Natural killer cell (primary cell): ENCODE data around the gene TMEM273. TPM values are rescaled to one million over a fixed set of nuclear protein-coding genes. Genes with fewer than 3 reads are reported as not detected.

Experiments used
- ATAC-seq, 3 donors: fragments of 150-1000 bp in 2 of 3; fragments of 200-7000 bp in 1 of 3; cut with Tn5 transposase; 1 replicate in 1 of 3; 2 replicates in 2 of 3; pipeline ENCODE4 v1.10.0; 2021; ENCODE audit warnings: mild to moderate bottlenecking in 2 of 3, moderate library complexity in 2 of 3
- DNase-seq, 2 donors: peaks; one replicate each; pipeline versions ENCODE4 v3.0.0 to v3.0.0-alpha.2; 2013 to 2021; ENCODE audit warnings: mixed read lengths in 1 of 2
- H3K27ac ChIP-seq: one replicate; pipeline ENCODE4 v1.5.1; 2013; ENCODE audit warnings: mild to moderate bottlenecking, low read length
- H3K27me3 ChIP-seq: one replicate; pipeline ENCODE4 v1.6.1; 2013; ENCODE audit warnings: low read length; ENCODE audit not compliant: control insufficient read depth, insufficient read depth
- H3K36me3 ChIP-seq: one replicate; pipeline ENCODE4 v1.6.1; 2013; ENCODE audit warnings: low read length; ENCODE audit not compliant: control insufficient read depth, insufficient read depth
- H3K4me1 ChIP-seq: one replicate; pipeline ENCODE4 v1.6.1; 2013; ENCODE audit warnings: low read length; ENCODE audit not compliant: control insufficient read depth, insufficient read depth
- H3K4me3 ChIP-seq: one replicate; pipeline ENCODE4 v1.5.1; 2013; ENCODE audit warnings: low read length
- H3K9me3 ChIP-seq: one replicate; pipeline ENCODE4 v1.6.1; 2013; ENCODE audit warnings: low read length; ENCODE audit not compliant: control insufficient read depth, insufficient read depth
- H3K27ac Mint-ChIP-seq, 2 donors: one replicate each; pipeline ENCODE4 v1.8.0; 2022; ENCODE audit warnings: mild to moderate bottlenecking in 2 of 2, mixed read lengths in 2 of 2, moderate library complexity in 1 of 2
- H3K27me3 Mint-ChIP-seq, 2 donors: one replicate each; pipeline ENCODE4 v1.8.0; 2022; ENCODE audit warnings: low read depth in 2 of 2, mixed read lengths in 2 of 2
- H3K36me3 Mint-ChIP-seq: one replicate; pipeline ENCODE4 v1.8.0; 2022; ENCODE audit warnings: mixed read lengths
- H3K4me1 Mint-ChIP-seq, 2 donors: one replicate each; pipeline ENCODE4 v1.8.0; 2022; ENCODE audit warnings: mixed read lengths in 2 of 2
- H3K4me3 Mint-ChIP-seq: one replicate; pipeline ENCODE4 v1.8.0; 2022; ENCODE audit warnings: mild to moderate bottlenecking, moderate library complexity, mixed read lengths
- H3K9me3 Mint-ChIP-seq, 2 donors: one replicate each; pipeline ENCODE4 v1.8.0; 2022; ENCODE audit warnings: mixed read lengths in 2 of 2
- WGBS: methylation state at CpG from one replicate; pipeline ENCODE4 v1.1.7; 2013; ENCODE audit warnings: missing lambda C conversion rate; ENCODE audit not compliant: insufficient coverage; 5-methylcytosine and 5-hydroxymethylcytosine counted together
- intact Hi-C: fragments of 100-400 bp; cut with micrococcal nuclease; formaldehyde crosslinking; loops from one replicate; pipeline ENCODE4 v1.14.2; 2022
- total RNA-seq, 4 donors: library from RNA; stranded (reverse); fragments of 120-200 nt in 1 of 4; gene quantifications; one replicate each; pipeline versions ENCODE4 v1.2.3 to v1.2.4, GENCODE V29; 2013 to 2022
- TF ChIP-seq, protein P1 (sequence below): fragments of 200-600 bp; IDR thresholded peaks from one replicate; pipeline ENCODE4 v1.8.0; 2022; ENCODE audit warnings: antibody characterized with exemption

TMEM273 gene
- total RNA-seq, 3 donors from 2014 or later (not counting 1 experiment from before 2014, with no cell fraction given): 11.6 to 46.3 (median 29.4) TPM

DNA sequence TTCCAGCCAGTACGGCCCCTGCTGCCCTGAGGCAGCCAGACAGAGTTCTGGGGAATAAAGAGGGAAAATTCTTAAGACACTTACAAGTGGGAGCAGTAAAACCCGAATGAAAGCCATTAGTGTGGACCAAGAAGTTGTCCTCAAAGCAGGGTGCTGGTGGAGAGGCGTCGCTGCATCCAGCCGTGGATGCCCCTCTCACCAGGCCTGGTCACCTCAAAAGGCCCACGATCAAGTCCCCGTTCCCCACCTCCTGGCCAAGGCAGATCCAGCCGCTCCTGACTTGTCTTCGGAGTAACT lies 73.5 kb downstream of the TMEM273 start:
- intact Hi-C loops: no loop called here
- no peak for DNase-seq

DNA sequence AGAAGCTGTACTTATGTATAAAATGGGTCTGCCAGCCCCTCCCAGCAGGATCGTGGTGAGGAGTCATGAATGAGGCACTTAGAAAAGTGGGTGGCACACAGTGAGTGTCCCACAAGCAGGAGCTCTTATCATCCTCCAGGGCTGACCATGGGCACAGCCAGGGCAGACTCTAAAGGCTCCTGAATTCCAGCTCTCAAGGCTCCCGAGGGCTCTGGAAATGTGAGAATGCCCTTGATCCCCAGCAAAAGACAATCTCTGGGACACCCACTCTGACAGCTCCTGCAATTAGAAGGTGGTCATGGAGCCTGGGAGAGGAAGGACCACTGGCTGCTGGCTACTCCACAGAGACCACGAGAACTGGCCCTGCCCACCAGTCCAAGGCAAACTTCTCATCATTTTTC lies 74.5 kb downstream of the TMEM273 start:
- ATAC-seq (no peak), DNase-seq (no peak)
- peaks cover 13% of the 10 kb centered on the region for H3K4me1 ChIP-seq
- H3K4me1 Mint-ChIP-seq: no peaks in the 10 kb centered on the region
- H3K4me3 ChIP-seq: no peak overlapping the region
- H3K9me3 ChIP-seq: no peaks in the 10 kb centered on the region
- TF ChIP-seq, protein P1, sequence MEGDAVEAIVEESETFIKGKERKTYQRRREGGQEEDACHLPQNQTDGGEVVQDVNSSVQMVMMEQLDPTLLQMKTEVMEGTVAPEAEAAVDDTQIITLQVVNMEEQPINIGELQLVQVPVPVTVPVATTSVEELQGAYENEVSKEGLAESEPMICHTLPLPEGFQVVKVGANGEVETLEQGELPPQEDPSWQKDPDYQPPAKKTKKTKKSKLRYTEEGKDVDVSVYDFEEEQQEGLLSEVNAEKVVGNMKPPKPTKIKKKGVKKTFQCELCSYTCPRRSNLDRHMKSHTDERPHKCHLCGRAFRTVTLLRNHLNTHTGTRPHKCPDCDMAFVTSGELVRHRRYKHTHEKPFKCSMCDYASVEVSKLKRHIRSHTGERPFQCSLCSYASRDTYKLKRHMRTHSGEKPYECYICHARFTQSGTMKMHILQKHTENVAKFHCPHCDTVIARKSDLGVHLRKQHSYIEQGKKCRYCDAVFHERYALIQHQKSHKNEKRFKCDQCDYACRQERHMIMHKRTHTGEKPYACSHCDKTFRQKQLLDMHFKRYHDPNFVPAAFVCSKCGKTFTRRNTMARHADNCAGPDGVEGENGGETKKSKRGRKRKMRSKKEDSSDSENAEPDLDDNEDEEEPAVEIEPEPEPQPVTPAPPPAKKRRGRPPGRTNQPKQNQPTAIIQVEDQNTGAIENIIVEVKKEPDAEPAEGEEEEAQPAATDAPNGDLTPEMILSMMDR: no peak
- intact Hi-C loops: no loop called here
- no peaks in the 10 kb centered on the region for H3K36me3 ChIP-seq
- H3K9me3 Mint-ChIP-seq: no peaks in the 10 kb centered on the region
- H3K27ac ChIP-seq: no peak overlapping the region
- H3K36me3 Mint-ChIP-seq: no peaks in the 10 kb centered on the region
- no peak overlapping the region for H3K27ac Mint-ChIP-seq
- peaks cover 11 to 12% of the 10 kb centered on the region in 2 donors for H3K27me3 Mint-ChIP-seq
- H3K4me3 Mint-ChIP-seq: no peak overlapping the region
- peaks cover 10% of the 10 kb centered on the region for H3K27me3 ChIP-seq
- WGBS: 84% methylated on average over 3 of the region's 3 CpGs

More for the DNA sequence above, 73.5 kb downstream of the TMEM273 start:
- no peak overlapping the region for H3K27ac ChIP-seq
- Mint-ChIP-seq H3K4me1 (no peaks in the 10 kb centered on the region), H3K27me3 (peaks cover 11 to 12% of the 10 kb centered on the region in 2 donors), H3K27ac (no peak overlapping the region), H3K36me3 (no peaks in the 10 kb centered on the region), H3K9me3 (no peaks in the 10 kb centered on the region), H3K4me3 (peak overlapping the region; percentile 81)
- no peak for ATAC-seq
- no peaks in the 10 kb centered on the region for H3K9me3 ChIP-seq
- TF ChIP-seq, protein P1: no peak
- H3K4me3 ChIP-seq: no peak overlapping the region
- WGBS: 69% methylated on average over 9 of the region's 9 CpGs
- peaks cover 13% of the 10 kb centered on the region for H3K4me1 ChIP-seq
- no peaks in the 10 kb centered on the region for H3K36me3 ChIP-seq
- peaks cover 10% of the 10 kb centered on the region for H3K27me3 ChIP-seq

DNA sequence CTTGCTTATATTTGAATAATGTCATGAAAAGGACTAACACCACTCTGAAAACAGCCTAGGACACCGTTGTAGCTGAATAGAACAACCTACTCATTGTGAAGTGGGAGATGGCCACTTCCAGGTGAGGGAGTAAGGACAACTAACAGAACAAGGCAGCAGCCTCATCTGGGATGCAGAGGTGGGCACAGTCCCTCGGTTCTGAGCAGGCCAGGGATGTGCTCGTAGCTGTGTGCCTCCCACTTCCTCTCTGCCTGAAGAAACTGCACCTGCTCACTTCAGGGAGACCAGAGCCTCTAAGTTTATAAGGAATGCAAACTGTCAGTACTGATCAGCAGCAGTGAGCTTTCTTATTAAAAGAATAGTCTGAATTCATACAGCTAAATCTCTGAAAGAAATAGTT lies 75.3 kb downstream of the TMEM273 start:
- no peaks in the 10 kb centered on the region for H3K36me3 ChIP-seq
- 61% methylated on average over 3 of the region's 3 CpGs for WGBS

DNA sequence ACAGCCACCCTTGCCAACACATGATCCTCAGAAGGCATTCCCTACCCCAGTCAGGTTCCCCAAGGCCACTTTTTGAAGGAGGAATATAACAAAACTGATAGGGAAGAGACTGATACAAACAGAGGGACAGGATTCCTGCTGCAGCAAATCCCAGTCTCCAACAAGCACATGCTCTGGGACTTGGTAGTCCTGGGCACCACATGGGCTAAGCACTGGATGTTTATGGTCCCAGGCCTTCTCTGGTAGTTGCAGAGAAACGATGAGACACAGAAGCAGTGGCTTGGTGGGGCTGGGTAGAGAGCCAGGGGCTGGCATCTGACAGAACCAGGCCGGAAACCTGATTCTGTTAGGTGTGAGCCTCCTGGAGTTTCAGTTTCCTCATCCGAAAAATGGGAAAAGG lies 76.1 kb downstream of the TMEM273 start:
- Mint-ChIP-seq H3K4me1 (no peaks in the 10 kb centered on the region), H3K4me3 (no peak overlapping the region), H3K9me3 (no peaks in the 10 kb centered on the region), H3K27ac (no peak overlapping the region), H3K27me3 (peaks cover 7 to 11% of the 10 kb centered on the region in 2 donors), H3K36me3 (no peaks in the 10 kb centered on the region)
- intact Hi-C loops: no loop called here
- H3K36me3 ChIP-seq: no peaks in the 10 kb centered on the region
- ATAC-seq: no peak
- no peak overlapping the region for H3K4me3 ChIP-seq
- no peak overlapping the region for H3K27ac ChIP-seq
- 87% methylated on average over 3 of the region's 3 CpGs for WGBS
- TF ChIP-seq, protein P1: no peak
- no peaks in the 10 kb centered on the region for H3K9me3 ChIP-seq
- peaks cover 13% of the 10 kb centered on the region for H3K4me1 ChIP-seq
- no peak for DNase-seq
- H3K27me3 ChIP-seq: peaks cover 10% of the 10 kb centered on the region

More for the DNA sequence above, 75.3 kb downstream of the TMEM273 start:
- TF ChIP-seq, protein P1: no peak
- Mint-ChIP-seq H3K4me3 (no peak overlapping the region), H3K4me1 (no peaks in the 10 kb centered on the region), H3K27me3 (peaks cover 7 to 11% of the 10 kb centered on the region in 2 donors), H3K36me3 (no peaks in the 10 kb centered on the region), H3K27ac (no peak overlapping the region), H3K9me3 (no peaks in the 10 kb centered on the region)
- no peak for DNase-seq
- Histone ChIP-seq H3K27ac (no peak overlapping the region), H3K4me1 (peaks cover 13% of the 10 kb centered on the region), H3K9me3 (no peaks in the 10 kb centered on the region), H3K4me3 (no peak overlapping the region), H3K27me3 (peaks cover 10% of the 10 kb centered on the region)
- intact Hi-C loops: no loop called here
- no peak for ATAC-seq
